Measurements from ENCODE around the gene SERTAD2. TPM values are rescaled to one million over a fixed set of nuclear protein-coding genes. Genes with fewer than 3 reads are reported as not detected.

SERTAD2 gene
- total RNA-seq, 1 donor from 2014 or later: 42.2 TPM

DNA sequence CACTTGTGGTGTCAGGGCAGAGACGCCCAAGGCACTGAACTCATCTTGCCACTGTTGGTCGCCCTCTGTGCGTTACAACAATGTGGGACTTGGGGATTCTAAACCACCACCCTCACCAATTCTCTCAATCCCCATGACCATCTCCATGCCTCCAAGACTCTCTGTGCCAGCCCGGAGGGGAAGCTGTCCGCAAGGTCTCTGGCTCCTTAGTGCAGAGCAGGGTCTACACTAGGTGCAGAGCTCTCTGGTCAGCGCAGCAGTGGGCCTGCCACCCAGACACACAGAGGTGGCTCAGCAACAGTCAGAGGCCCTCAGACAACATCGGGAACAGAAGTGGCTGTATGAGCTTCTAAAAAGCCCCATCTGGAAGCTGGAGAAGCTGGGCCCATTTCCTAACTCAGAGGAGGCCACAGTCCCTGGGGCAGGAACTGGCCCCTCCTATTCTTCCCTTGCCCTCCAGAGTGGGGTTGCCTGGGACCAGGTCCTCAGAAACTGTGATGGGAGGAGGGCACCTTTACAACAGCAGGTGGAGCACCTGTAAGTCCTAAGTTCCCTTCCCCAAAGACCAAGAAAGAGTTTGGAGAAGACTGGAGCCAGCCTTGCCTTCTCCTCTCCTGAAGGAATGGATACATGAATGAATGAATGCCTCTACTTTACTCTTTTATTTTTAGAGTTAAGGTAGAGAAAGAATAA is 37.7 kb downstream of the SERTAD2 start:
- H3K27ac ChIP-seq (ENCODE audit: low read depth, low read length): no peak overlapping the region
- FAIRE-seq (no peak), DNase-seq (ENCODE audit: low read depth) (no peak)
- no peak overlapping the region for H2AFZ ChIP-seq (ENCODE audit: low read depth, low read length)
- no peak overlapping the region for H3K4me3 ChIP-seq (ENCODE audit: insufficient read depth, low read depth, low read length)
- H3K27ac Mint-ChIP-seq (ENCODE audit: unreplicated experiment): no peak overlapping the region
- H3K27me3 Mint-ChIP-seq (ENCODE audit: low read depth, unreplicated experiment): peaks cover 10% of the 10 kb centered on the region
- H3K4me3 Mint-ChIP-seq (ENCODE audit: unreplicated experiment): no peak overlapping the region
- no peaks in the 10 kb centered on the region for H3K9me3 ChIP-seq (ENCODE audit: insufficient read depth, low read depth, low read length)
- no peak overlapping the region for H3K9ac ChIP-seq (ENCODE audit: low read length)
- no peaks in the 10 kb centered on the region for H3K9me3 Mint-ChIP-seq (ENCODE audit: unreplicated experiment)
- no peak for TF ChIP-seq EZH2 (IDR thresholded peaks at IDR 0.05; ENCODE audit: insufficient read depth, low read length)
- TF ChIP-seq, protein P1, sequence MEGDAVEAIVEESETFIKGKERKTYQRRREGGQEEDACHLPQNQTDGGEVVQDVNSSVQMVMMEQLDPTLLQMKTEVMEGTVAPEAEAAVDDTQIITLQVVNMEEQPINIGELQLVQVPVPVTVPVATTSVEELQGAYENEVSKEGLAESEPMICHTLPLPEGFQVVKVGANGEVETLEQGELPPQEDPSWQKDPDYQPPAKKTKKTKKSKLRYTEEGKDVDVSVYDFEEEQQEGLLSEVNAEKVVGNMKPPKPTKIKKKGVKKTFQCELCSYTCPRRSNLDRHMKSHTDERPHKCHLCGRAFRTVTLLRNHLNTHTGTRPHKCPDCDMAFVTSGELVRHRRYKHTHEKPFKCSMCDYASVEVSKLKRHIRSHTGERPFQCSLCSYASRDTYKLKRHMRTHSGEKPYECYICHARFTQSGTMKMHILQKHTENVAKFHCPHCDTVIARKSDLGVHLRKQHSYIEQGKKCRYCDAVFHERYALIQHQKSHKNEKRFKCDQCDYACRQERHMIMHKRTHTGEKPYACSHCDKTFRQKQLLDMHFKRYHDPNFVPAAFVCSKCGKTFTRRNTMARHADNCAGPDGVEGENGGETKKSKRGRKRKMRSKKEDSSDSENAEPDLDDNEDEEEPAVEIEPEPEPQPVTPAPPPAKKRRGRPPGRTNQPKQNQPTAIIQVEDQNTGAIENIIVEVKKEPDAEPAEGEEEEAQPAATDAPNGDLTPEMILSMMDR (IDR thresholded peaks at IDR 0.05; ENCODE audit: insufficient read depth, low read depth, low read length): no peak
- H3K4me1 ChIP-seq (ENCODE audit: insufficient read depth, low read length): no peaks in the 10 kb centered on the region
- H4K20me1 ChIP-seq (ENCODE audit: insufficient read depth, low read length): no peaks in the 10 kb centered on the region
- H3K36me3 ChIP-seq (ENCODE audit: insufficient read depth, low read length): no peaks in the 10 kb centered on the region
- H3K27me3 ChIP-seq (ENCODE audit: insufficient read depth, low read length): peaks cover 20% of the 10 kb centered on the region
- no peaks in the 10 kb centered on the region for H3K36me3 Mint-ChIP-seq (ENCODE audit: low read depth, unreplicated experiment)
- no peak overlapping the region for H3K4me2 ChIP-seq (ENCODE audit: low read length)
- H3K79me2 ChIP-seq (ENCODE audit: insufficient read depth, low read length): no peaks in the 10 kb centered on the region
- peaks cover 5% of the 10 kb centered on the region for H3K4me1 Mint-ChIP-seq (ENCODE audit: low read depth, unreplicated experiment)

DNA sequence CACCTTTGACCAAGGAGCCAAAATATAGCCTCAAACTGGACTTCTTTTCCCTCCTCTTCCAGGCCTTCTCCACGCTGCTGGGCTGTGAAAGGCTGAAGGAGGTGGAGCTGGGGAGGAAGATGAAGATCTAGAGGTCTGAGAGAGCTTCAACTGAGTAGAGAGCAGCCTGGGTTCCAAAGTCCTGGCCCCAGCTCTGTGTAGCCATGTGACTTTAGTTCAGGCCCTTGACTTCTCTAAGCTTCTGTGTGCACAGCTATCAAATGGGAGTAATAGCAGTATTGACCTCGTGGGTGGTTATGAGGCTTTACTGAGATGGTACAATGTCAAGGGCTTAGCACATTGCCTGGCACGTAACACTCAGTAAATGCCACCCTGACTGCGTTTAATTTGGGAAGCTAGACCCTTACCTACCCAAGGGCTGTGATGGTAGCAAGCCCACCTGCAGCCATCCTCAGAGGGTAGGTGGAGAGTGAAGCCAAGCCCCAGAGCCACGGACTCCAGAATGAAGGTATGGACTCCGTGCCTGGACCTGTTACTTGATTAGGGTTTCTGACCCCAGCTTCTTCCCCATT is 38.4 kb downstream of the SERTAD2 start:
- H3K27ac Mint-ChIP-seq (ENCODE audit: unreplicated experiment): no peak overlapping the region
- H3K36me3 ChIP-seq (ENCODE audit: insufficient read depth, low read length): no peaks in the 10 kb centered on the region
- H3K4me1 Mint-ChIP-seq (ENCODE audit: low read depth, unreplicated experiment): peaks cover 5% of the 10 kb centered on the region
- H3K9me3 Mint-ChIP-seq (ENCODE audit: unreplicated experiment): no peaks in the 10 kb centered on the region
- H3K4me2 ChIP-seq (ENCODE audit: low read length): no peak overlapping the region
- H3K27me3 ChIP-seq (ENCODE audit: insufficient read depth, low read length): peaks cover 21% of the 10 kb centered on the region
- no peaks in the 10 kb centered on the region for H3K4me1 ChIP-seq (ENCODE audit: insufficient read depth, low read length)
- TF ChIP-seq, protein P1 (IDR thresholded peaks at IDR 0.05; ENCODE audit: insufficient read depth, low read depth, low read length): no peak
- TF ChIP-seq EZH2 (IDR thresholded peaks at IDR 0.05; ENCODE audit: insufficient read depth, low read length): no peak
- no peak overlapping the region for H2AFZ ChIP-seq (ENCODE audit: low read depth, low read length)
- no peak overlapping the region for H3K4me3 Mint-ChIP-seq (ENCODE audit: unreplicated experiment)
- H3K27ac ChIP-seq (ENCODE audit: low read depth, low read length): no peak overlapping the region
- H3K79me2 ChIP-seq (ENCODE audit: insufficient read depth, low read length): no peaks in the 10 kb centered on the region
- no peaks in the 10 kb centered on the region for H3K9me3 ChIP-seq (ENCODE audit: insufficient read depth, low read depth, low read length)
- H3K4me3 ChIP-seq (ENCODE audit: insufficient read depth, low read depth, low read length): no peak overlapping the region
- peaks cover 11% of the 10 kb centered on the region for H3K27me3 Mint-ChIP-seq (ENCODE audit: low read depth, unreplicated experiment)
- FAIRE-seq: no peak
- no peaks in the 10 kb centered on the region for H4K20me1 ChIP-seq (ENCODE audit: insufficient read depth, low read length)
- no peak overlapping the region for H3K9ac ChIP-seq (ENCODE audit: low read length)
- no peaks in the 10 kb centered on the region for H3K36me3 Mint-ChIP-seq (ENCODE audit: low read depth, unreplicated experiment)
- no peak for DNase-seq (ENCODE audit: low read depth)

GRCh38 chr2:64613276-64613675 is 40.4 kb downstream of the SERTAD2 start:
- TF ChIP-seq, protein P1 (IDR thresholded peaks at IDR 0.05; ENCODE audit: insufficient read depth, low read depth, low read length): no peak
- TF ChIP-seq EZH2 (IDR thresholded peaks at IDR 0.05; ENCODE audit: insufficient read depth, low read length): no peak
- H3K4me3 ChIP-seq (ENCODE audit: insufficient read depth, low read depth, low read length): no peak overlapping the region
- peaks cover 26% of the 10 kb centered on the region for H3K27me3 ChIP-seq (ENCODE audit: insufficient read depth, low read length)
- no peak overlapping the region for H3K4me2 ChIP-seq (ENCODE audit: low read length)
- Mint-ChIP-seq H3K4me3 (ENCODE audit: unreplicated experiment) (no peak overlapping the region), H3K4me1 (ENCODE audit: low read depth, unreplicated experiment) (peaks cover 5% of the 10 kb centered on the region), H3K9me3 (ENCODE audit: unreplicated experiment) (no peaks in the 10 kb centered on the region), H3K27me3 (ENCODE audit: low read depth, unreplicated experiment) (peaks cover 14% of the 10 kb centered on the region), H3K27ac (ENCODE audit: unreplicated experiment) (no peak overlapping the region), H3K36me3 (ENCODE audit: low read depth, unreplicated experiment) (no peaks in the 10 kb centered on the region)
- H3K36me3 ChIP-seq (ENCODE audit: insufficient read depth, low read length): no peaks in the 10 kb centered on the region
- no peaks in the 10 kb centered on the region for H3K79me2 ChIP-seq (ENCODE audit: insufficient read depth, low read length)
- H3K9ac ChIP-seq (ENCODE audit: low read length): no peak overlapping the region
- no peak overlapping the region for H3K27ac ChIP-seq (ENCODE audit: low read depth, low read length)
- no peaks in the 10 kb centered on the region for H3K4me1 ChIP-seq (ENCODE audit: insufficient read depth, low read length)
- no peak overlapping the region for H2AFZ ChIP-seq (ENCODE audit: low read depth, low read length)
- no peaks in the 10 kb centered on the region for H4K20me1 ChIP-seq (ENCODE audit: insufficient read depth, low read length)
- DNase-seq (ENCODE audit: low read depth) (peak; percentile 51), FAIRE-seq (no peak)
- no peaks in the 10 kb centered on the region for H3K9me3 ChIP-seq (ENCODE audit: insufficient read depth, low read depth, low read length)

Measured in astrocyte (in vitro differentiated cells and primary cell).